HG03175 (cell line): ENCODE data around the gene TMEM170B.

ENCODE experiments used
- ATAC-seq: cut with Tn5 transposase; IDR thresholded peaks from one replicate; pipeline ENCODE4 v1.9.1; 2021; ENCODE audit warnings: mild to moderate bottlenecking, moderate library complexity; ENCODE audit not compliant: unreplicated experiment

The TMEM170B gene

GRCh38 chr6:11613858-11614257 lies 76.3 kb downstream of the TMEM170B start:
- ATAC-seq, result no peak

GRCh38 chr6:11614534-11615213 lies 77.1 kb downstream of the TMEM170B start:
- no peak for ATAC-seq

- ATAC-seq, result no peak
Measured at GRCh38 chr6:11615214-11615602, 77.7 kb downstream of the TMEM170B start.

GRCh38 chr6:11616200-11616611 lies 78.7 kb downstream of the TMEM170B start:
- ATAC-seq, result no peak

GRCh38 chr6:11618533-11618932 lies 81.0 kb downstream of the TMEM170B start:
- ATAC-seq, result no peak

GRCh38 chr6:11621119-11621518 lies 83.6 kb downstream of the TMEM170B start:
- no peak for ATAC-seq

- ATAC-seq, result no peak
Measured at GRCh38 chr6:11622156-11622555, 84.6 kb downstream of the TMEM170B start.

- no peak for ATAC-seq
Measured at GRCh38 chr6:11623272-11623671, 85.7 kb downstream of the TMEM170B start.

- ATAC-seq, result no peak
Measured at GRCh38 chr6:11625302-11625701, 87.8 kb downstream of the TMEM170B start.

- no peak for ATAC-seq
Measured at GRCh38 chr6:11626356-11626755, 88.8 kb downstream of the TMEM170B start.

- ATAC-seq, result no peak
Measured at GRCh38 chr6:11628562-11628961, 91.0 kb downstream of the TMEM170B start.

GRCh38 chr6:11631008-11631407 lies 93.5 kb downstream of the TMEM170B start:
- no peak for ATAC-seq

- no peak for ATAC-seq
Measured at GRCh38 chr6:11631539-11631938, 94.0 kb downstream of the TMEM170B start.

- ATAC-seq, result no peak
Measured at GRCh38 chr6:11632231-11632630, 94.7 kb downstream of the TMEM170B start.

- ATAC-seq, result no peak
Measured at GRCh38 chr6:11632795-11633511, 95.4 kb downstream of the TMEM170B start.
